T-helper 9 cell (primary cell): Measurements from ENCODE around the gene PRRT3.
"Not testable (repeated sequence)": the region's sequence is repeated elsewhere in the genome, so short reads cannot be mapped to it uniquely, and the experiment has no call there.

ENCODE experiments used
- DNase-seq: peaks from one replicate; pipeline ENCODE4 v3.0.0-alpha.2; 2020

PRRT3 gene

DNA sequence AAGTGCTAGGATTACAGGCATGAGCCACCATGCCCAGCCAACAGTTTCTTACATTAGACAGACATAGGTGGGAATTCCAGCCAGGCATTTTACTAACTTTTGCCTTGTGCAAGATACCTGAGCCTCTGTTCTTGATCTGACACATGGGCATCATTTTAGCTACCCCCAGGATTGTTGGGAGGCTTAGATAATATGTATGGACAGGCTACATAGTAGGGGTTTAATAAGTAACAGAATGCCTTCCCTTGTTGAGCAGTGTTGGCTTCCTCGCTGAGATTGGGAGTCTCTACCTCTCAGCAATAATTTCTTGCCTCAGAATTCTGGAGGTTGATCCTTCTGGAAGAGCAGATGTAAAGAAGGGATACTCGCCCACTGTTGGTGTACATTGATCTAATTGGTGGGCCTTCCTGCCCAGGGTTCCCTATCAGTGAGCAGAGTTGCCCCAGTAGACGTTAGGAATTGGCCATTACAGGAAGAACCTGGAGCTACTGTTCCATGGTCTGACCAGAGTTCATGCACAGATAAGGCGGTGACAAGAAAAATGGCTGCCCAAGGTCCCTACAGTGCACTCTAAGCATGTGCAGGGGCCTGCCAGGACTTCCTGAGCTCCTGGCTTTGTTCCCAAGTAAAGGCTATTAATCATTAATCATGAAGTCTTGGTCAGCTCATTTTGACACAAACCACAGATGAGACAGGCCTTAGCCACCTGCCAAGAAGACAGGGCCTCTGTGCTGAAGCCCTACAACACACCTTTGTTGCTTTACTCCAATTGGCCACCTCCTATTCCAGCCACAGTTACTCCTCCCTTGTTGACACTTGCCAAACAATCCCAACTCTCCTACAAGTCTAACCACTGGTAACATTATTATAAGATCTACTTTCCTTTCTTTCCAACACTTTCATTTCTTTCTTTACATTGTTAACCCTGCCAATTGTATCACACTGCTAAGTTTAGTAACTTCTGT lies 54.5 kb downstream of the PRRT3 start:
- DNase-seq, result no peak

DNA sequence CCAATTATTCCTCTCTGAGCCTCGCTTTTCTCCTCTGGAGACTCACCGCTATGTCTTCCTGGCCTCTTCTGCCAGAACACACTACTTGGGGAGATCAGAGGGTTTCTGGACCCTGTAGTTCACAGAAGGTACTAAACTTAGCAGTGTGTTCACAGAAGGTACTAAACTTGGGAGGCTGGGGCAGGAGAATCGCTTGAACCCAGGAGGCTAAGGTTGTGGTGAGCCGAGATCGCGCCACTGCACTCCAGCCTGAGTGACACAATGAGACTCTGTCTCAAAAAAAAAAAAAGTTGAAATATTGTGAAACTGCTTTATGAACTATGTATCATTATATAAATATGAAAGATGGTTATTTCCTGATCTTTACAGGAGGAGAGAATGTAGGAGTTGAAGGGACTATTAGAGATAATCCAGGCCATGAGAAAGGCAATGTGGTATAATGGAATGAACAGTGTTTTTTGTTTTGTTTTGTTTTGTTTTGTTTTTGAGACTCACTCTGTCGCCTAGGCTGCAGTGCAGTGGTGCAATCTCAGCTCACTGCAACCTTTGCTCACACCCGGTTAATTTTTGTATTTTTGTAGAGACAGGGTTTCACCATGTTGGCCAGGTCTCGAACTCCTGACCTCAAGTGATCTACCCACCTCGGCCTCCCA lies 55.3 kb downstream of the PRRT3 start:
- DNase-seq, result not testable (repeated sequence)

DNA sequence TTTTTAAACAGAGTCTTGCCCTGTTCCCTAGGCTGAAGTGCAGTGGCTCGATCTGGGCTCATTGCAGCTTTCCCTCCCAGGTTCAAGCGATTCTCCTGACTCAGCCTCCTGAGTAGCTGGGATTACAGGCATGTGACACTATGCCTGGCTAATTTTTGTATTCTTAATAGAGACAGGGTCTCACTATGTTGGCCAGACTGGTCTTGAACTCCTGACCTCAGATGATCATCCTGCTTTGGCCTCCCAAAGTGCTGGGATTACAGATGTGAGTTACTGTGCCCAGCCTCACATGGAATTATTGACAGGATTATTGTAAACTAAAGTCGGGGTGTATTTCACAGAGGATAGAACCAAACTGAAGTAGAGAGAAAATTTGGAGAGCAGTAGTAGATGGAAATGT lies 56.5 kb downstream of the PRRT3 start:
- not testable (repeated sequence) for DNase-seq
